PFSK-1 (cell line): ENCODE measurements around the gene TVP23C.

Experiments used
- FOXP2 ChIP-seq: optimal IDR thresholded peaks from 2 replicates; pipeline ENCODE3; 2011; ENCODE audit warnings: borderline replicate concordance, control low read depth, inconsistent platforms; ENCODE audit not compliant: insufficient read depth; ENCODE audit errors: extremely low read length, extremely low read depth
- POLR2AphosphoS5 ChIP-seq: IDR thresholded peaks from 2 replicates; pipeline ENCODE4 v1.6.1; 2012; ENCODE audit warnings: low read depth, mild to moderate bottlenecking, control low read depth, low read length, moderate library complexity
- REST ChIP-seq, 2 experiments: IDR thresholded peaks; 2 replicates each; pipeline versions ENCODE4 v1.6.1 to v1.8.0; 2011 to 2012; ENCODE audit warnings: low read depth in 2 of 2, low read length in 2 of 2, control low read depth in 1 of 2, inconsistent platforms in 1 of 2, mild to moderate bottlenecking in 1 of 2, moderate library complexity in 1 of 2; ENCODE audit not compliant: insufficient read depth in 1 of 2
- SIN3A ChIP-seq: IDR thresholded peaks from 2 replicates; pipeline ENCODE4 v1.6.1; 2012; ENCODE audit warnings: mild to moderate bottlenecking, low read length, moderate library complexity, borderline replicate concordance; ENCODE audit not compliant: insufficient read depth
- TAF1 ChIP-seq: IDR thresholded peaks from 2 replicates; pipeline ENCODE4 v1.6.1; 2012; ENCODE audit warnings: low read length, control low read depth, borderline replicate concordance; ENCODE audit not compliant: insufficient read depth

- TF ChIP-seq POLR2AphosphoS5: no peak
- no peak for TF ChIP-seq SIN3A
- no peak for TF ChIP-seq REST (IDR thresholded peaks at IDR 0.05; ENCODE audit: insufficient read depth in 1 of 2, low read depth in 2 of 2, low read length in 2 of 2)
- no peak for TF ChIP-seq TAF1
- no peak for TF ChIP-seq FOXP2
Observed at GRCh38 chr17:15483431-15483830, 79.9 kb downstream of the TVP23C start.
